ENCODE data around the gene ATG14. TPM values are rescaled to one million over a fixed set of nuclear protein-coding genes. Genes with fewer than 3 reads are reported as not detected.

Gene ATG14
- total and polyA plus RNA-seq, 2 of the 8 experiments (the other 6 are each of a cell fraction or from before 2014, with no cell fraction given): 4.9 to 10.8 TPM

DNA sequence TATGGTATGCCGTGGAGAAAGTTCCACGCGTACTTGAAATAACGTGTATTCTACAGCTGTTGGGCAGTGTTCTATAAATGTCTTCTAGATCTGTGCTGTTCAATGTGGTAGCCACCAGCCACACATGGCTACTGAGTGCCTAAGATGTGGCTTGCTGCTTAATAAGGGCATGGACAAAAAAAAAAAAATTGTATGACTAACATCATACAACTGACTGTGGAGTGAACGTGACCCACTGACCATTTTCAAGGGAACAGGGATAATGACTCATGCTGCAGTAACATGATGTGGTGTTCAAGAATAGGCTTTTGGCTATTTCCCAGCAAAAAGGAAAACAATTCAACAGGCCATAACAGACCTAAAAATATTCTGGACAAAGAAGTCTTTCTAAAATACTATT, 13.0 kb downstream of the ATG14 start (continued):
- TF ChIP-seq MAFK (IDR thresholded peaks at IDR 0.05; ENCODE audit: low read depth, low read length): no peak
- no peak for TF ChIP-seq RBBP5 (IDR thresholded peaks at IDR 0.05; ENCODE audit: borderline replicate concordance, low read depth, low read length)
- TF ChIP-seq, protein P1, sequence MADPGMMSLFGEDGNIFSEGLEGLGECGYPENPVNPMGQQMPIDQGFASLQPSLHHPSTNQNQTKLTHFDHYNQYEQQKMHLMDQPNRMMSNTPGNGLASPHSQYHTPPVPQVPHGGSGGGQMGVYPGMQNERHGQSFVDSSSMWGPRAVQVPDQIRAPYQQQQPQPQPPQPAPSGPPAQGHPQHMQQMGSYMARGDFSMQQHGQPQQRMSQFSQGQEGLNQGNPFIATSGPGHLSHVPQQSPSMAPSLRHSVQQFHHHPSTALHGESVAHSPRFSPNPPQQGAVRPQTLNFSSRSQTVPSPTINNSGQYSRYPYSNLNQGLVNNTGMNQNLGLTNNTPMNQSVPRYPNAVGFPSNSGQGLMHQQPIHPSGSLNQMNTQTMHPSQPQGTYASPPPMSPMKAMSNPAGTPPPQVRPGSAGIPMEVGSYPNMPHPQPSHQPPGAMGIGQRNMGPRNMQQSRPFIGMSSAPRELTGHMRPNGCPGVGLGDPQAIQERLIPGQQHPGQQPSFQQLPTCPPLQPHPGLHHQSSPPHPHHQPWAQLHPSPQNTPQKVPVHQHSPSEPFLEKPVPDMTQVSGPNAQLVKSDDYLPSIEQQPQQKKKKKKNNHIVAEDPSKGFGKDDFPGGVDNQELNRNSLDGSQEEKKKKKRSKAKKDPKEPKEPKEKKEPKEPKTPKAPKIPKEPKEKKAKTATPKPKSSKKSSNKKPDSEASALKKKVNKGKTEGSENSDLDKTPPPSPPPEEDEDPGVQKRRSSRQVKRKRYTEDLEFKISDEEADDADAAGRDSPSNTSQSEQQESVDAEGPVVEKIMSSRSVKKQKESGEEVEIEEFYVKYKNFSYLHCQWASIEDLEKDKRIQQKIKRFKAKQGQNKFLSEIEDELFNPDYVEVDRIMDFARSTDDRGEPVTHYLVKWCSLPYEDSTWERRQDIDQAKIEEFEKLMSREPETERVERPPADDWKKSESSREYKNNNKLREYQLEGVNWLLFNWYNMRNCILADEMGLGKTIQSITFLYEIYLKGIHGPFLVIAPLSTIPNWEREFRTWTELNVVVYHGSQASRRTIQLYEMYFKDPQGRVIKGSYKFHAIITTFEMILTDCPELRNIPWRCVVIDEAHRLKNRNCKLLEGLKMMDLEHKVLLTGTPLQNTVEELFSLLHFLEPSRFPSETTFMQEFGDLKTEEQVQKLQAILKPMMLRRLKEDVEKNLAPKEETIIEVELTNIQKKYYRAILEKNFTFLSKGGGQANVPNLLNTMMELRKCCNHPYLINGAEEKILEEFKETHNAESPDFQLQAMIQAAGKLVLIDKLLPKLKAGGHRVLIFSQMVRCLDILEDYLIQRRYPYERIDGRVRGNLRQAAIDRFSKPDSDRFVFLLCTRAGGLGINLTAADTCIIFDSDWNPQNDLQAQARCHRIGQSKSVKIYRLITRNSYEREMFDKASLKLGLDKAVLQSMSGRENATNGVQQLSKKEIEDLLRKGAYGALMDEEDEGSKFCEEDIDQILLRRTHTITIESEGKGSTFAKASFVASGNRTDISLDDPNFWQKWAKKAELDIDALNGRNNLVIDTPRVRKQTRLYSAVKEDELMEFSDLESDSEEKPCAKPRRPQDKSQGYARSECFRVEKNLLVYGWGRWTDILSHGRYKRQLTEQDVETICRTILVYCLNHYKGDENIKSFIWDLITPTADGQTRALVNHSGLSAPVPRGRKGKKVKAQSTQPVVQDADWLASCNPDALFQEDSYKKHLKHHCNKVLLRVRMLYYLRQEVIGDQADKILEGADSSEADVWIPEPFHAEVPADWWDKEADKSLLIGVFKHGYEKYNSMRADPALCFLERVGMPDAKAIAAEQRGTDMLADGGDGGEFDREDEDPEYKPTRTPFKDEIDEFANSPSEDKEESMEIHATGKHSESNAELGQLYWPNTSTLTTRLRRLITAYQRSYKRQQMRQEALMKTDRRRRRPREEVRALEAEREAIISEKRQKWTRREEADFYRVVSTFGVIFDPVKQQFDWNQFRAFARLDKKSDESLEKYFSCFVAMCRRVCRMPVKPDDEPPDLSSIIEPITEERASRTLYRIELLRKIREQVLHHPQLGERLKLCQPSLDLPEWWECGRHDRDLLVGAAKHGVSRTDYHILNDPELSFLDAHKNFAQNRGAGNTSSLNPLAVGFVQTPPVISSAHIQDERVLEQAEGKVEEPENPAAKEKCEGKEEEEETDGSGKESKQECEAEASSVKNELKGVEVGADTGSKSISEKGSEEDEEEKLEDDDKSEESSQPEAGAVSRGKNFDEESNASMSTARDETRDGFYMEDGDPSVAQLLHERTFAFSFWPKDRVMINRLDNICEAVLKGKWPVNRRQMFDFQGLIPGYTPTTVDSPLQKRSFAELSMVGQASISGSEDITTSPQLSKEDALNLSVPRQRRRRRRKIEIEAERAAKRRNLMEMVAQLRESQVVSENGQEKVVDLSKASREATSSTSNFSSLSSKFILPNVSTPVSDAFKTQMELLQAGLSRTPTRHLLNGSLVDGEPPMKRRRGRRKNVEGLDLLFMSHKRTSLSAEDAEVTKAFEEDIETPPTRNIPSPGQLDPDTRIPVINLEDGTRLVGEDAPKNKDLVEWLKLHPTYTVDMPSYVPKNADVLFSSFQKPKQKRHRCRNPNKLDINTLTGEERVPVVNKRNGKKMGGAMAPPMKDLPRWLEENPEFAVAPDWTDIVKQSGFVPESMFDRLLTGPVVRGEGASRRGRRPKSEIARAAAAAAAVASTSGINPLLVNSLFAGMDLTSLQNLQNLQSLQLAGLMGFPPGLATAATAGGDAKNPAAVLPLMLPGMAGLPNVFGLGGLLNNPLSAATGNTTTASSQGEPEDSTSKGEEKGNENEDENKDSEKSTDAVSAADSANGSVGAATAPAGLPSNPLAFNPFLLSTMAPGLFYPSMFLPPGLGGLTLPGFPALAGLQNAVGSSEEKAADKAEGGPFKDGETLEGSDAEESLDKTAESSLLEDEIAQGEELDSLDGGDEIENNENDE (IDR thresholded peaks at IDR 0.05; ENCODE audit: insufficient replicate concordance, low read length): no peak
- no peak for TF ChIP-seq POU5F1 (IDR thresholded peaks at IDR 0.05; ENCODE audit: low read depth, low read length)
- no peak for TF ChIP-seq SRF (IDR thresholded peaks at IDR 0.05; ENCODE audit: low read depth, low read length)

Measured in H1 (cell line).